Activated T-cell treated with anti-CD3 and anti-CD28 coated beads for 48 hours (primary cell): Measurements from ENCODE around the gene SLC25A51.
"Not testable (repeated sequence)": the region's sequence is repeated elsewhere in the genome, so short reads cannot be mapped to it uniquely, and the experiment has no call there.

Experiments
- DNase-seq: peaks from one replicate; pipeline ENCODE4 v3.0.0-alpha.2; 2020; ENCODE audit warnings: low read depth

The SLC25A51 gene

GRCh38 chr9:37919246-37919955 is 15.5 kb upstream of the SLC25A51 start:
- DNase-seq = no peak

DNA sequence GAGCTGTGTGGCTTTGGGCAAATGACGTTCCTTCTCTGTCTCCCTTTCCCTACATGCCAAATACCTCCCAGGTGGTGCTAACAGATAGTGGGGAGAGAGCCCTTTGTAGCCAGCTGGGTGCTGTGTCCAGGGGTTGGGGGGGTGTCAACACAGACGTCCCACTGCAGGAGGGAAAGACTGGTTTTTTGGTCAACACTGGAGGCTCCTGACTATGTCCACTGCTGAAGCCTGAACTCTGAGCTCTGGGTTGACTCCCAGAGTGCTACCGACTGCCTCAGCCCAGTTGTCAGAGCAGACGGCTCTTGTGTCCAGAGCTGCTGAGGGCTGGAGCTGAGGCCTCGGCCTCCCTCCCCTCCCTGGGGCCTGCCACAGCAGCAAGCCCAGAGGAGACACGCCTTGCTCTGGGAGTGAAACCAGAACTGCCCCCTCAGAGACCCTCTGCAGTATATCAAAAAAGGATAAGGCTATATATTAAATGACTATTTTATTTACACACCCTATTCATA is 14.8 kb upstream of the SLC25A51 start:
- no peak for DNase-seq

GRCh38 chr9:37917801-37918664 is 14.1 kb upstream of the SLC25A51 start:
- no peak for DNase-seq

DNA sequence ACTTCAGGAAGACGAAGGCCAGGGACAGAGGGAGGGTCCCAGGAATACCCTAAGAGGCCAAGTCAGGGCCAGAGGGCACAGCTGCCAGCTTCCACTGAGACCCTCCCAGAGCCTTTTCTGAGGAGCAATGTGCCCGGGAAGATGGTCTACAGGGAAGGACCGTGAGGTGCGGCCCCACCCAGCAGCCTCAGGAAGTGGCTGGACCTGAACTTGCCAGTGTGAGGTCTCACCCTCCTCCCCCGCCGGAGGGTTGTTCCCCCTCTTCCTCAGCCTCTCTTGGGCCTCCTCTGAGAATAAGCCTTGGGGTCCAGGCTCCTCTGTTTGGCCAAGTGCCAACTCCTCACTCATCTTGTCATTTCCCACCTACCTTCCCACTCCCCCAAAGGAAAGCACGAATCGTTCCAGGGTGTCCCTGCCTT is 13.4 kb upstream of the SLC25A51 start:
- no peak for DNase-seq

DNA sequence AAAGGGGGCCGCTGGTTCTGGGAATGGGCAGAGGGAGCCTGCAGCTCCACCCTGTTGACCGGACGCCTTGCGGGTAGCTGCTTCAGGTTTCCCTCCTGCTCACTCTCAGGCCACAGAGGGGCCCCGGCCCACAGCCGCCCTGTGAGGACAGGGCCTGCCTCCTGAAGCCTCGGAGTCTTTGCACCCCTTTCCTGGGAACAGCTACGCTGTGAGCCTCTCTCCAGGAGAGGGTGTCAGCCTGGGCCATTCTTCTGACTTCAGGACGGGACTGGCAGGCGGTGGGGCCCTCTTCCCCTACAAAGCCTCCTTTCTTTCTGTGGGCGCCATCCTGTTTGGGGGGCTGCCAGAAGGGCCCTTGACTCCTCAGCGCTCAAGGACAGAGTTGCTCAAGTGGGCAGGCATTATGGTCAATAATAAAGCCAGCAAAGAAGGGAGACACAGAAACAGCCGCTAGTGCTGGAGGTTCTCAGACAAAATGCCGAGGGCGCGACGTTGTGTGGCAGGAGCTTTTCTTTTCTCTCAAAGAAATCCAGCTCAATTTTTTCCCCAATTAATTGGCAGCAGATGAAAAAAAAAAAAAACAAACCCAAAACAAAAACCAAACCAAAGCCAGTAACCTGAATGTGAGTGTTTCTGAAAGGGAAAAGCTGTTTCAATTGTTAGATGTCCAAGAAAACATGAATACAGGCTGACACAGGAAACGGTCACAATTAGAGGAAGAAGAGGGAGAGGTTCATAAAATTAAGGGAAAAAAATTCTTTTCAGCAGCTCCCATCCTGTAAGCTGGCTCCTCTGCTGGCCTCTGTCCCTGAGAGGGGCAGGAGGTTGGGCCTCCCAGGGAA is 12.8 kb upstream of the SLC25A51 start:
- DNase-seq = no peak

GRCh38 chr9:37915911-37916470 is 12.1 kb upstream of the SLC25A51 start:
- DNase-seq = no peak

- DNase-seq = no peak
Observed at GRCh38 chr9:37914701-37915358, 10.9 kb upstream of the SLC25A51 start.

DNA sequence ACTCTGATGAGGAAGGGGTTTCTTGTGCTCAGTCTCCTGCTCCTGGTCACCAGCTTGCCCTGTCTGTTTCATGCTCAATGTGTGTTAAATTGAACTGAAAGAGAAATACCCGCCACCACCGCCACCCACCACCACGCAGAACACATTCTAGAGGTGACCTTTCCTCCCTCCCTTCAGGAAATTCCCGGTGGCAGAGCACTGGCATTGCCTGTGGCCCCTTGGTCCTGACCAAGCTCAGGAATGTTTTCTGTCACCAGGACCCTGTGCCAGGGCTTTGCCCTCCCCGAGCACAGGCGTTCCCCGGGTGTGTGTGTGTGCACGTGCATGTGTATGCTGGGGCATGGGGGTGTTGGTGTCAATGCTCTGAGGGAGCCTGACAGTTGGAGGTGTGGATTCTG is 10.2 kb upstream of the SLC25A51 start:
- DNase-seq = no peak

DNA sequence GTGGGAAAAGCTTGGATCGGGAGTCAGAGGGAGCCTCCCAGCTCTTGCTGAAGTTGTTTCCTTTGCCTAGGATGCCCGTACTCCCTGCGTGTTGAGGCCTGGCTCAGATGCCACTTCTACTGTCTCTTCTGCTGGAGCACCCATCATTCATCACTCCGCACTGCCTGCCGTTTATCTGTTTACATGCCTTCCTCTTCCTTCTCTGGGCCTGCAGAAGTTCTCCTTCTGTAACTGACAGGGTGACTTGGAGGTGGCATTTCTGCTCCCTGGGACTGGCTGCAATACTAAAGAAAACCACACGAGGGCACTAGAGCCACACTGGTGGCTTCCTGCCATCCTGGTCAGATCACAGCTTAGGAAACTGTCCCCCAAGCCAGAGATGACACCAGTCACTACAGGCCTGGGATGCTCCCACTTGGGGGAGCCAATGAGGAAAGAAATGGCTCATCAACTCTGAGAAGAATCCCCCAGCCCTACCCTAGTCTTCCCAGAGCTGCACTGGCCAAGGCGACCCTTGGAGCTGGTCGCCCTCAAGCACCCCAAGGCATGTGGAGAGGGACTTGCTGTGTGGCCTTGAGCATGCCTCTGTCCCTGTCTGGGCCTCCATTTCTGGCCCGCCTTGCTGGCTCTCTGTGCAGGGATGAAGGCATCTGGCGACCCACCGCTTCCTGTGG is 9.7 kb upstream of the SLC25A51 start:
- peak; percentile 70 for DNase-seq

- no peak for DNase-seq
Observed at GRCh38 chr9:37911271-37911681, 7.3 kb upstream of the SLC25A51 start.

DNA sequence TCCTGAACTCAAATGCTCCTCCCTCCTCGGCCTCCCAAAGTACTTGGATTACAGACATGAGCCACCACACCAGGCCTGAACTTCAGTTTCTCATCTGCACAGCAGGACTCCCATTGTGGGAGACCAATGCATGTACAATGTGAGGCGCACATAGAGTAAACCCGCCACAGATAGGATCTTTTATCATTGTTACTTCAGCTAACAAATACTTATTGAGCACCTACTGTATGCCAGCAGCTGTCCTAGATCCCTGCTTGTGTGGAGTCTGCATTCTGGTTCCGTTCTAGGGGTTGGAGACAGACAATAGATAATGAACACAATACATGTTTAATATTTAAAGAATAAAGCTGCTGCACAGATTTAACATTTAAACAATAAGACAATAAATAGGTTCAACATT is 6.3 kb upstream of the SLC25A51 start:
- no peak for DNase-seq

- DNase-seq = not testable (repeated sequence)
Observed at GRCh38 chr9:37909836-37910235, 5.9 kb upstream of the SLC25A51 start.

GRCh38 chr9:37909326-37909725 is 5.4 kb upstream of the SLC25A51 start:
- DNase-seq = no peak

GRCh38 chr9:37908698-37909186 is 4.8 kb upstream of the SLC25A51 start:
- DNase-seq = no peak

DNA sequence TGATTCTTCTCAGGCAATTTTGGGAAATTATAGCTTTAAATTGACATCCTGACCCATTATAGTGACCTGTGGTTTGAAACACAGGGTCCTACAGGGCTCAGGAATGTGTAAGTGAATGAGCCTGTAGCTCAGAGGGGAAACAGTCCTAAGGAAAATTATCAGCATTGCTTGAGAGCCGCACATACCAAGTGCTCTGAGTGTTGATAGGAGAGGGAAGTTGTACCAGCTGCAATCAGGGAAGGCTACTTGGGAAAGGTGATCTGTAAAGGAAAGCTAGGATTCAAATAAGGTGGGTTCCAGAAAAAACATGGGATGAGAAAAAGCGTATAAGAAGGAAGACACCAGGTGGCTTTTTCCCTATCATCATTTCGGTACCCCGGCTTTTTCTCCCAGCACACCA is 4.4 kb upstream of the SLC25A51 start:
- no peak for DNase-seq

DNA sequence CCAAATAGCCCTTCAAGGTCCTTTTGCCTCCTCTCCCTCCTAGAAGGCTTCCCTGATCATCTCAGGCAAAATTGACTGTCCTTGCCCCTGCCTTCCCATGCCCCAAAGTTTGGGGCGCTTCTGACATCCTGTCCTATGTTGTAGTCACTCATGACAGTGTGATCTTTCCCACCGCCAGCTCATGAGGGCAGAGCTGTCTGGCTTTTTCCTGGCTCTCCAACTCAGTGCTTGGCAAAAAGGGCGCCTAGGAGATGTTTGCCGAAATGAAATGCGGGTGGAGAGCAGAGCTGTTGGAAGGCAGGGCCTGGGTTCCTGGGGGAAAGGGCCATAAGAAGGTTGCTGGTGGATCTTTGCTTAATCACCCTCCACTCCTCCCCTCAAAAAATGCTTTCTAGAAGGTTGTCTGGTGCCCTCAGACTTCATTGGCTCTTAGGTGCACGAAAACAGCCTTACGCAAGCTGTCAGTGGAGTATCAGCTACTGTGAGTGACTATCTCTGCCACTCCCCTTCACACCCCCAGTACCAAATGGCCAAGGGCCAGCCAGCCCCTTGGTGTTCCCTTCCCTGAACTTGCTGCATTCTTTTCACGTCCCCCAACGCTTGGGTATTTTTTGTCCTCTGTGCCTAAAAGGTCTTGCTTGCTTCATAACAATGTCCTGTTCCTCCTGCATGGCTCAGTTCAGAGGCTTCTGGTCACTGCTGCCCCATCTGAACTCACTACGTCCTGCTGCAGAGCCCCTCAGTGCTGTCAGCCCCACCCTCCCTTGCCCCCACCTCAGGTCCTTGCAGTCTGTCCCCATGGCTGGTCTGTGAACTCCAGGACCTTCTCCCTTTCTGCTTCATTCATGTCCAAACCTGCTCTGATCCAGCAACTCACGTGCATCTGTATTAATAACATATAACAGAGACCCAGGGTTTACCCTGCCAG is 2.6 kb upstream of the SLC25A51 start:
- DNase-seq = no peak

DNA sequence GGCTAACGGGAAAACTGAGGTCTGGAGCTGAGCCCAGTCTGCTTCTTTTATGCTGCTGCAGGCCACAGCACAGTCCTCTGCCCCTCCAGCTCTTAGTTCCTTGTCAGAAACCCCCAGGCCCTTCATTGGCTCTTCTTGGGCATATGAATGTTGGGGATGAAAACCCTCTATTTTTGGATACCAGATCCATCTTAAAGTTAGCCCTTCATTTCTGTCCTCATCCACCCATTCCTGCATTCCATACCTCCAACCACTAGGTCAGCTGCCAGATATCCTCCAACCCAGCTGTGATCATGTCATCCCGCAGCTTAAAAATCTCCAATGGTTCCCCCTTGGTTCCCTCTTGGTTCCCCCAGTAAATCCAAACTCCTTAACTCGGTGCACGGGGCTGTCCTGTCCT is 1.8 kb upstream of the SLC25A51 start:
- DNase-seq = no peak

GRCh38 chr9:37905131-37905505 is 1.2 kb upstream of the SLC25A51 start:
- DNase-seq = no peak

DNA sequence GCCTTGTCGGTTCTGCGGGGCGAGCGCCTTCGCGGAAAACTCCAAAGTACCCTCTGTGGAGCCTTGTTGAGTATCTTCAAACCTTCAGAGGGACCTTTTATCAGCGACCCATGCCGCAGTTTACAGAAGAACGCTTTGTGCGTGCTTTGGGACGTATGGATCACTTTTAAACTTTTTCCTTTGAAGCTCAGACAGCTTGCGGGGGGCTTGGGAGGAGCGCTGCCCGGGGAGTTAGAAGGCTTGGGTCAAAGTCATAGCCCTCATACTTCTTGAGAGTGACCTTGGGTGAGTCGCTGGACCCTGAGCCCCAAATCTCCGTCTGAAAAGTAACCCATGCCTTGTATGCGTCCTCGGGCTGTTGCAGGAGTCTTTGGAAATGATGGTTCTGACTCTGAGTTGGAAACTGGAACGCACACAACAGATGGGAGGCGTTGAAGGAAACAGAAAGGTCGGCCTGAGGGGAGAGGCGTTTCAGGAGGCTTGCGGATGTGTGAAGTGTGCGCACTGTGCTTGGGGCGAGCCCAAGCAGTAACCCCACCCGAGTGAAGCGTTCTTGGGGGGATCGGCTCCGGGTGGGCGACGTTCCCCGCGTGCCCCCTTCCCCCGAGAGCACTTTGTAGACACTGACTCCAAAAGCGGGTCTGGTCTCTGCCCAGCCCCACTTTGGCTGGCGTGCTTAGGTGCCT is 661 bp upstream of the SLC25A51 start:
- no peak for DNase-seq
